WTC11 (cell line): ENCODE data around the gene CACNA1D. TPM values are rescaled to one million over a fixed set of nuclear protein-coding genes. Genes with fewer than 3 reads are reported as not detected.

ENCODE experiments used
- ELF4 ChIP-seq: sonication (generic); formaldehyde crosslinking; IDR thresholded peaks from 2 replicates; pipeline ENCODE4 v1.8.1; 2022; ENCODE audit warnings: low read depth, mild to moderate bottlenecking, moderate library complexity, missing genetic modification reagents
- FOXK1 ChIP-seq: sonication (generic); formaldehyde crosslinking; IDR thresholded peaks from 2 replicates; pipeline ENCODE4 v1.8.0; 2022; ENCODE audit warnings: mild to moderate bottlenecking, moderate library complexity, missing genetic modification reagents
- FOXP1 ChIP-seq: sonication (generic); formaldehyde crosslinking; IDR thresholded peaks from 2 replicates; pipeline ENCODE4 v1.8.0; 2022; ENCODE audit warnings: missing genetic modification reagents, mild to moderate bottlenecking, moderate library complexity, borderline replicate concordance
- HMGA2 ChIP-seq: fragments of 250-450 bp; sonication (Bioruptor Pico); IDR thresholded peaks from 2 replicates; pipeline ENCODE4 v1.4.0; 2021; ENCODE audit warnings: mild to moderate bottlenecking, moderate library complexity
- JUN ChIP-seq: sonication (generic); formaldehyde crosslinking; IDR thresholded peaks from 2 replicates; pipeline ENCODE4 v1.8.0; 2023; ENCODE audit warnings: mild to moderate bottlenecking, missing genetic modification reagents
- KAT7 ChIP-seq: sonication (generic); formaldehyde crosslinking; IDR thresholded peaks from 2 replicates; pipeline ENCODE4 v1.8.1; 2023; ENCODE audit warnings: missing genetic modification reagents, mild to moderate bottlenecking, borderline replicate concordance
- NR3C1 ChIP-seq: sonication (generic); formaldehyde crosslinking; conservative IDR thresholded peaks from 2 replicates; pipeline ENCODE4 v1.8.1; 2023; ENCODE audit warnings: low read depth, mild to moderate bottlenecking, missing genetic modification reagents
- SOX15 ChIP-seq: fragments of 250-450 bp; sonication (Bioruptor Pico); IDR thresholded peaks from 2 replicates; pipeline ENCODE4 v1.9.0; 2021; ENCODE audit warnings: mild to moderate bottlenecking
- ZNF121 ChIP-seq: sonication (generic); formaldehyde crosslinking; IDR thresholded peaks from 2 replicates; pipeline ENCODE4 v1.8.0; 2023; ENCODE audit warnings: missing genetic modification reagents
- ZNF138 ChIP-seq: sonication (generic); formaldehyde crosslinking; conservative IDR thresholded peaks from 2 replicates; pipeline ENCODE4 v1.8.1; 2022; ENCODE audit warnings: mild to moderate bottlenecking, moderate library complexity, missing genetic modification reagents
- ZNF263 ChIP-seq: sonication (generic); formaldehyde crosslinking; IDR thresholded peaks from 2 replicates; pipeline ENCODE4 v1.8.1; 2022; ENCODE audit warnings: low read depth, mild to moderate bottlenecking, moderate library complexity, missing genetic modification reagents
- total RNA-seq: library from RNA; stranded (reverse); gene quantifications from 3 replicates; pipeline ENCODE4 v1.2.3, GENCODE V29; 2021
- TF ChIP-seq, protein P1 (sequence below): sonication (generic); formaldehyde crosslinking; IDR thresholded peaks from 2 replicates; pipeline ENCODE4 v1.8.0; 2022; ENCODE audit warnings: missing genetic modification reagents
- TF ChIP-seq, protein P2 (sequence below): sonication (generic); formaldehyde crosslinking; IDR thresholded peaks from 2 replicates; pipeline ENCODE4 v1.8.1; 2023; ENCODE audit warnings: mild to moderate bottlenecking, missing genetic modification reagents, moderate library complexity
- TF ChIP-seq, protein P3 (sequence below): sonication (generic); formaldehyde crosslinking; IDR thresholded peaks from 2 replicates; pipeline ENCODE4 v1.8.0; 2023; ENCODE audit warnings: missing genetic modification reagents, mild to moderate bottlenecking, borderline replicate concordance
- TF ChIP-seq, protein P4 (sequence below): fragments of 250-450 bp; sonication (Bioruptor Pico); conservative IDR thresholded peaks from 2 replicates; pipeline ENCODE4 v1.9.0; 2021; ENCODE audit warnings: mild to moderate bottlenecking
- TF ChIP-seq, protein P5 (sequence below): sonication (generic); formaldehyde crosslinking; IDR thresholded peaks from 2 replicates; pipeline ENCODE4 v1.8.0; 2023; ENCODE audit warnings: mild to moderate bottlenecking, missing genetic modification reagents
- TF ChIP-seq, protein P6 (sequence below): sonication (generic); formaldehyde crosslinking; conservative IDR thresholded peaks from 2 replicates; pipeline ENCODE4 v1.8.1; 2022; ENCODE audit warnings: mild to moderate bottlenecking, missing genetic modification reagents
- TF ChIP-seq, protein P7 (sequence below): sonication (generic); formaldehyde crosslinking; conservative IDR thresholded peaks from 2 replicates; pipeline ENCODE4 v1.8.1; 2023; ENCODE audit warnings: mild to moderate bottlenecking, low read depth, missing genetic modification reagents, moderate library complexity
- TF ChIP-seq, protein P8 (sequence below): sonication (generic); formaldehyde crosslinking; IDR thresholded peaks from 2 replicates; pipeline ENCODE4 v1.8.0; 2022; ENCODE audit warnings: mild to moderate bottlenecking, missing genetic modification reagents

CACNA1D gene
- total RNA-seq, 1 experiment from 2014 or later, result 2.3 TPM

DNA sequence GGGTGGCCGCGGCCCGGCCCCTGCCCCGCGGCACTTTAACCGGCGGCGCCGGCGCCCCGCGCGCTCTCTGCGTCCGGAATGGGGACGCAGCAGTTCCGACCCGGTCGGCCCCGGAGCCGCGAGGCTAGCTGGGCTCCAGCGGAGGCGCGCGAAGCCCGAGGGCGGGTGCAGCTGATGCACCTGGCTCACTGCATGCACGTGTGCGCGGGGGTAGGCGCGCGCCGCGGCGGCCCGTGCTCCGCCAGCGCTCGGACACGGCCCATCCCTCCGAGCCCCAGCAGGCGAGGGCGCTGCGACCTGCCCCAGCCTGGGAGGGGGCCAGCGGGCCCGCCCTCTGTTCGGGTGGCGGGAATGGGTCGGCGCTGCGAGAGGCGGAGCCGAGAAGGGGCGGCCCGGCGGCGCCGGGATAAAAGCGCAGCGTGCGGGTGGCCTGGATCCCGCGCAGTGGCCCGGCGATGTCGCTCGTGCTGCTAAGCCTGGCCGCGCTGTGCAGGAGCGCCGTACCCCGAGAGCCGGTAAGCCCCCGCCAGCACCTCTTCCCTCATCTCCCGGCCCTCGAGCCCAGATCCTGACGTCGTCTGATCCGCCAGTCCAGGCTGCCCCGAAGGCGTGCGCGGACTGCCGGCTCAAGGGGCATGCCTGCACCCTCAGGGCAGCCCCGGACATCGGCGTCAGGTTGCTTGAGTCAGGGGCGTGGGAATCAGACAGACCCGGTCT is 351.9 kb downstream of the CACNA1D start, which contains the start of the genes CHDH and IL17RB (continued):
- TF ChIP-seq NR3C1 (CRISPR knock-in tag) (peak; percentile 93), ZNF138 (CRISPR knock-in tag) (no peak), JUN (CRISPR knock-in tag) (peak; percentile 70; the same call in 1 of the 2 replicates), KAT7 (CRISPR knock-in tag) (peak; percentile 78; the same call in 1 of the 2 replicates), FOXK1 (peak; percentile 87), ZNF121 (CRISPR knock-in tag) (peak; percentile 88), ZNF263 (peak; percentile 64; the same call in 1 of the 2 replicates), HMGA2 (CRISPR knock-in tag) (no peak), ELF4 (CRISPR knock-in tag) (peak; percentile 89; the same call in 1 of the 2 replicates), SOX15 (CRISPR knock-in tag) (no peak), FOXP1 (peak; percentile 97; the same call in 1 of the 2 replicates)
- TF ChIP-seq, protein P1, sequence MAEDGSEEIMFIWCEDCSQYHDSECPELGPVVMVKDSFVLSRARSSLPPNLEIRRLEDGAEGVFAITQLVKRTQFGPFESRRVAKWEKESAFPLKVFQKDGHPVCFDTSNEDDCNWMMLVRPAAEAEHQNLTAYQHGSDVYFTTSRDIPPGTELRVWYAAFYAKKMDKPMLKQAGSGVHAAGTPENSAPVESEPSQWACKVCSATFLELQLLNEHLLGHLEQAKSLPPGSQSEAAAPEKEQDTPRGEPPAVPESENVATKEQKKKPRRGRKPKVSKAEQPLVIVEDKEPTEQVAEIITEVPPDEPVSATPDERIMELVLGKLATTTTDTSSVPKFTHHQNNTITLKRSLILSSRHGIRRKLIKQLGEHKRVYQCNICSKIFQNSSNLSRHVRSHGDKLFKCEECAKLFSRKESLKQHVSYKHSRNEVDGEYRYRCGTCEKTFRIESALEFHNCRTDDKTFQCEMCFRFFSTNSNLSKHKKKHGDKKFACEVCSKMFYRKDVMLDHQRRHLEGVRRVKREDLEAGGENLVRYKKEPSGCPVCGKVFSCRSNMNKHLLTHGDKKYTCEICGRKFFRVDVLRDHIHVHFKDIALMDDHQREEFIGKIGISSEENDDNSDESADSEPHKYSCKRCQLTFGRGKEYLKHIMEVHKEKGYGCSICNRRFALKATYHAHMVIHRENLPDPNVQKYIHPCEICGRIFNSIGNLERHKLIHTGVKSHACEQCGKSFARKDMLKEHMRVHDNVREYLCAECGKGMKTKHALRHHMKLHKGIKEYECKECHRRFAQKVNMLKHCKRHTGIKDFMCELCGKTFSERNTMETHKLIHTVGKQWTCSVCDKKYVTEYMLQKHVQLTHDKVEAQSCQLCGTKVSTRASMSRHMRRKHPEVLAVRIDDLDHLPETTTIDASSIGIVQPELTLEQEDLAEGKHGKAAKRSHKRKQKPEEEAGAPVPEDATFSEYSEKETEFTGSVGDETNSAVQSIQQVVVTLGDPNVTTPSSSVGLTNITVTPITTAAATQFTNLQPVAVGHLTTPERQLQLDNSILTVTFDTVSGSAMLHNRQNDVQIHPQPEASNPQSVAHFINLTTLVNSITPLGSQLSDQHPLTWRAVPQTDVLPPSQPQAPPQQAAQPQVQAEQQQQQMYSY, result peak; percentile 46
- TF ChIP-seq, protein P2, sequence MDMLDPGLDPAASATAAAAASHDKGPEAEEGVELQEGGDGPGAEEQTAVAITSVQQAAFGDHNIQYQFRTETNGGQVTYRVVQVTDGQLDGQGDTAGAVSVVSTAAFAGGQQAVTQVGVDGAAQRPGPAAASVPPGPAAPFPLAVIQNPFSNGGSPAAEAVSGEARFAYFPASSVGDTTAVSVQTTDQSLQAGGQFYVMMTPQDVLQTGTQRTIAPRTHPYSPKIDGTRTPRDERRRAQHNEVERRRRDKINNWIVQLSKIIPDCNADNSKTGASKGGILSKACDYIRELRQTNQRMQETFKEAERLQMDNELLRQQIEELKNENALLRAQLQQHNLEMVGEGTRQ, result peak; percentile 55
- TF ChIP-seq, protein P3, sequence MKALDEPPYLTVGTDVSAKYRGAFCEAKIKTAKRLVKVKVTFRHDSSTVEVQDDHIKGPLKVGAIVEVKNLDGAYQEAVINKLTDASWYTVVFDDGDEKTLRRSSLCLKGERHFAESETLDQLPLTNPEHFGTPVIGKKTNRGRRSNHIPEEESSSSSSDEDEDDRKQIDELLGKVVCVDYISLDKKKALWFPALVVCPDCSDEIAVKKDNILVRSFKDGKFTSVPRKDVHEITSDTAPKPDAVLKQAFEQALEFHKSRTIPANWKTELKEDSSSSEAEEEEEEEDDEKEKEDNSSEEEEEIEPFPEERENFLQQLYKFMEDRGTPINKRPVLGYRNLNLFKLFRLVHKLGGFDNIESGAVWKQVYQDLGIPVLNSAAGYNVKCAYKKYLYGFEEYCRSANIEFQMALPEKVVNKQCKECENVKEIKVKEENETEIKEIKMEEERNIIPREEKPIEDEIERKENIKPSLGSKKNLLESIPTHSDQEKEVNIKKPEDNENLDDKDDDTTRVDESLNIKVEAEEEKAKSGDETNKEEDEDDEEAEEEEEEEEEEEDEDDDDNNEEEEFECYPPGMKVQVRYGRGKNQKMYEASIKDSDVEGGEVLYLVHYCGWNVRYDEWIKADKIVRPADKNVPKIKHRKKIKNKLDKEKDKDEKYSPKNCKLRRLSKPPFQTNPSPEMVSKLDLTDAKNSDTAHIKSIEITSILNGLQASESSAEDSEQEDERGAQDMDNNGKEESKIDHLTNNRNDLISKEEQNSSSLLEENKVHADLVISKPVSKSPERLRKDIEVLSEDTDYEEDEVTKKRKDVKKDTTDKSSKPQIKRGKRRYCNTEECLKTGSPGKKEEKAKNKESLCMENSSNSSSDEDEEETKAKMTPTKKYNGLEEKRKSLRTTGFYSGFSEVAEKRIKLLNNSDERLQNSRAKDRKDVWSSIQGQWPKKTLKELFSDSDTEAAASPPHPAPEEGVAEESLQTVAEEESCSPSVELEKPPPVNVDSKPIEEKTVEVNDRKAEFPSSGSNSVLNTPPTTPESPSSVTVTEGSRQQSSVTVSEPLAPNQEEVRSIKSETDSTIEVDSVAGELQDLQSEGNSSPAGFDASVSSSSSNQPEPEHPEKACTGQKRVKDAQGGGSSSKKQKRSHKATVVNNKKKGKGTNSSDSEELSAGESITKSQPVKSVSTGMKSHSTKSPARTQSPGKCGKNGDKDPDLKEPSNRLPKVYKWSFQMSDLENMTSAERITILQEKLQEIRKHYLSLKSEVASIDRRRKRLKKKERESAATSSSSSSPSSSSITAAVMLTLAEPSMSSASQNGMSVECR (CRISPR knock-in tag), result no peak
- TF ChIP-seq, protein P4, sequence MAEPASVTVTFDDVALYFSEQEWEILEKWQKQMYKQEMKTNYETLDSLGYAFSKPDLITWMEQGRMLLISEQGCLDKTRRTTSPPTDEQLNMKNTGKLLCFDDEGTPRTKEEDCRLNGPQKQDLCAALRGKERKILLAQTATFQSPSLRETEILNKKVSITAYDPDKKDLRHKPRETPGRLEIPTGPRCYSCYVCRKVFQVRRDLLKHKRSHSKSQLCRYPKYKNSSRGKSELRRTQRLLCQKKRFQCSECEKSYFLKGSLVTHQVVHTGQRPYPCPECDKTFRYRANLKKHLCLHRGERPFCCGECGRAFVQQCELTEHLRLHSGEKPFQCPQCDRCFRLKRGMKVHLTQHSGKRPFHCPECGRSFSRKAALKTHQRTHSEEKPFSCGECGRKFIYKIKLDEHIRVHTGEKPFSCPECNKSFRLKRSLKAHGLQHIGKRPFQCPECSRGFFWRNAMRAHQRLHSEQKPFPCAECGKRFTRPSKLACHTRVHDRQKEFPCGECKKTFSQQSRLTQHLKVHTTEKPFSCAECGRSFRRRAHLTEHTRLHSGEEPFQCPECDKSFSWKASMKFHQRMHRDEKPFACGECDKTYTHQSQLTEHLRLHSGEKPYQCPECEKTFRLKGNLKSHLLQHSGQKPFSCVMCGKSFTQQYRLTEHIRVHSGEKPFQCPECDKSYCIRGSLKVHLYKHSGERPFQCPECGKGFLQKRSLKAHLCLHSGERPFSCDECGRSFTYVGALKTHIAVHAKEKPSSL (CRISPR knock-in tag), result no peak
- TF ChIP-seq, protein P5, sequence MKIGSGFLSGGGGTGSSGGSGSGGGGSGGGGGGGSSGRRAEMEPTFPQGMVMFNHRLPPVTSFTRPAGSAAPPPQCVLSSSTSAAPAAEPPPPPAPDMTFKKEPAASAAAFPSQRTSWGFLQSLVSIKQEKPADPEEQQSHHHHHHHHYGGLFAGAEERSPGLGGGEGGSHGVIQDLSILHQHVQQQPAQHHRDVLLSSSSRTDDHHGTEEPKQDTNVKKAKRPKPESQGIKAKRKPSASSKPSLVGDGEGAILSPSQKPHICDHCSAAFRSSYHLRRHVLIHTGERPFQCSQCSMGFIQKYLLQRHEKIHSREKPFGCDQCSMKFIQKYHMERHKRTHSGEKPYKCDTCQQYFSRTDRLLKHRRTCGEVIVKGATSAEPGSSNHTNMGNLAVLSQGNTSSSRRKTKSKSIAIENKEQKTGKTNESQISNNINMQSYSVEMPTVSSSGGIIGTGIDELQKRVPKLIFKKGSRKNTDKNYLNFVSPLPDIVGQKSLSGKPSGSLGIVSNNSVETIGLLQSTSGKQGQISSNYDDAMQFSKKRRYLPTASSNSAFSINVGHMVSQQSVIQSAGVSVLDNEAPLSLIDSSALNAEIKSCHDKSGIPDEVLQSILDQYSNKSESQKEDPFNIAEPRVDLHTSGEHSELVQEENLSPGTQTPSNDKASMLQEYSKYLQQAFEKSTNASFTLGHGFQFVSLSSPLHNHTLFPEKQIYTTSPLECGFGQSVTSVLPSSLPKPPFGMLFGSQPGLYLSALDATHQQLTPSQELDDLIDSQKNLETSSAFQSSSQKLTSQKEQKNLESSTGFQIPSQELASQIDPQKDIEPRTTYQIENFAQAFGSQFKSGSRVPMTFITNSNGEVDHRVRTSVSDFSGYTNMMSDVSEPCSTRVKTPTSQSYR, result peak; percentile 39; the same call in 1 of the 2 replicates
- TF ChIP-seq, protein P6, sequence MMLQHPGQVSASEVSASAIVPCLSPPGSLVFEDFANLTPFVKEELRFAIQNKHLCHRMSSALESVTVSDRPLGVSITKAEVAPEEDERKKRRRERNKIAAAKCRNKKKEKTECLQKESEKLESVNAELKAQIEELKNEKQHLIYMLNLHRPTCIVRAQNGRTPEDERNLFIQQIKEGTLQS, result peak; percentile 66; the same call in 1 of the 2 replicates
- TF ChIP-seq, protein P7, sequence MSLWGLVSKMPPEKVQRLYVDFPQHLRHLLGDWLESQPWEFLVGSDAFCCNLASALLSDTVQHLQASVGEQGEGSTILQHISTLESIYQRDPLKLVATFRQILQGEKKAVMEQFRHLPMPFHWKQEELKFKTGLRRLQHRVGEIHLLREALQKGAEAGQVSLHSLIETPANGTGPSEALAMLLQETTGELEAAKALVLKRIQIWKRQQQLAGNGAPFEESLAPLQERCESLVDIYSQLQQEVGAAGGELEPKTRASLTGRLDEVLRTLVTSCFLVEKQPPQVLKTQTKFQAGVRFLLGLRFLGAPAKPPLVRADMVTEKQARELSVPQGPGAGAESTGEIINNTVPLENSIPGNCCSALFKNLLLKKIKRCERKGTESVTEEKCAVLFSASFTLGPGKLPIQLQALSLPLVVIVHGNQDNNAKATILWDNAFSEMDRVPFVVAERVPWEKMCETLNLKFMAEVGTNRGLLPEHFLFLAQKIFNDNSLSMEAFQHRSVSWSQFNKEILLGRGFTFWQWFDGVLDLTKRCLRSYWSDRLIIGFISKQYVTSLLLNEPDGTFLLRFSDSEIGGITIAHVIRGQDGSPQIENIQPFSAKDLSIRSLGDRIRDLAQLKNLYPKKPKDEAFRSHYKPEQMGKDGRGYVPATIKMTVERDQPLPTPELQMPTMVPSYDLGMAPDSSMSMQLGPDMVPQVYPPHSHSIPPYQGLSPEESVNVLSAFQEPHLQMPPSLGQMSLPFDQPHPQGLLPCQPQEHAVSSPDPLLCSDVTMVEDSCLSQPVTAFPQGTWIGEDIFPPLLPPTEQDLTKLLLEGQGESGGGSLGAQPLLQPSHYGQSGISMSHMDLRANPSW (CRISPR knock-in tag), result peak; percentile 81; the same call in 1 of the 2 replicates
- TF ChIP-seq, protein P8, sequence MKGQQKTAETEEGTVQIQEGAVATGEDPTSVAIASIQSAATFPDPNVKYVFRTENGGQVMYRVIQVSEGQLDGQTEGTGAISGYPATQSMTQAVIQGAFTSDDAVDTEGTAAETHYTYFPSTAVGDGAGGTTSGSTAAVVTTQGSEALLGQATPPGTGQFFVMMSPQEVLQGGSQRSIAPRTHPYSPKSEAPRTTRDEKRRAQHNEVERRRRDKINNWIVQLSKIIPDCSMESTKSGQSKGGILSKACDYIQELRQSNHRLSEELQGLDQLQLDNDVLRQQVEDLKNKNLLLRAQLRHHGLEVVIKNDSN (CRISPR knock-in tag), result peak; percentile 66; the same call in 1 of the 2 replicates
